Measurements from ENCODE around the gene ENPP3.
"Not testable (repeated sequence)": the region's sequence is repeated elsewhere in the genome, so short reads cannot be mapped to it uniquely, and the experiment has no call there.

ENPP3 gene

GRCh38 chr6:131733376-131734016 is 96.4 kb downstream of the ENPP3 start:
- DNase-seq (ENCODE audit: low read depth in 1 of 2, low spot score in 1 of 2), result no peak

GRCh38 chr6:131736003-131736596 is 99.0 kb downstream of the ENPP3 start:
- no peak for DNase-seq (ENCODE audit: low read depth in 1 of 2, low spot score in 1 of 2)

DNA sequence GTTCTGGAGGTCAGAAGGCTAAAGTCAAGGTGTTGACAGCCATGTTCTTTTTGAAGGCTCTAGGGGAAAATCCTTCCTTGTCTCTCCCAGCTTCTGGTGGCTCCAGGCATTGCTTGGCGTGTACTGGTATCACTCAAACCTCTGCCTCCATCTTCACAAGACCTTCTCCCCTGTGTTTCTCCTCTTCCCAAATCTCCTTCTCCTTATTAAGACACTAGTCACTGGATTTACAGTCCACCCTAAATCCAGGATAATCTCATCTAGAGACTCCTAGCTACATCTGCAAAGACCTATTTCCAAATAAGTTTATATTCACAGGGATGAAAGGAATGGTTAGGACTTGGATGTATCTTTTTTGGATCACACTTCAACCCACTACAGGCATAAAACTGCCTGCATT is 99.7 kb downstream of the ENPP3 start:
- no peak for DNase-seq (ENCODE audit: low read depth in 1 of 2, low spot score in 1 of 2)

DNA sequence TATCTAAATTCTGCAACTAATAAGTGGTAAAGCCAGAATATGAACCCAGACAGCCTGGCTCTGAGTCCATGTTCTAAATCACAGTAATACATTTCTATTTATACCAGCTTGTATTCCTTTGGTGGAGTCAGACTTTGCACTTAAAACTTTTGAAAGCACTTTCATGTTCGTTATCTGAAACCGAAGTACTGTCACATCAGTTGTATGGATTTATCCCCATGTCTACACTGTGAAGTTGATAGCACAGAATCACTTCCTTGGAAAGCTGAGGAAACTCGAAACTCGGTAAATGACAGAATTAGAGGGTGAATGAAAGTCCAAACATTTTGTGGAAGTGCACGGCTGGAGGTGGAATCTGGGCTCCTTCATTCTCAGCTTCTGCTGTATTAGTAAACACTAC is 102.0 kb downstream of the ENPP3 start:
- DNase-seq (ENCODE audit: low read depth in 1 of 2, low spot score in 1 of 2), result no peak

GRCh38 chr6:131740161-131740560 is 103.1 kb downstream of the ENPP3 start:
- no peak for DNase-seq (ENCODE audit: low read depth in 1 of 2, low spot score in 1 of 2)

DNA sequence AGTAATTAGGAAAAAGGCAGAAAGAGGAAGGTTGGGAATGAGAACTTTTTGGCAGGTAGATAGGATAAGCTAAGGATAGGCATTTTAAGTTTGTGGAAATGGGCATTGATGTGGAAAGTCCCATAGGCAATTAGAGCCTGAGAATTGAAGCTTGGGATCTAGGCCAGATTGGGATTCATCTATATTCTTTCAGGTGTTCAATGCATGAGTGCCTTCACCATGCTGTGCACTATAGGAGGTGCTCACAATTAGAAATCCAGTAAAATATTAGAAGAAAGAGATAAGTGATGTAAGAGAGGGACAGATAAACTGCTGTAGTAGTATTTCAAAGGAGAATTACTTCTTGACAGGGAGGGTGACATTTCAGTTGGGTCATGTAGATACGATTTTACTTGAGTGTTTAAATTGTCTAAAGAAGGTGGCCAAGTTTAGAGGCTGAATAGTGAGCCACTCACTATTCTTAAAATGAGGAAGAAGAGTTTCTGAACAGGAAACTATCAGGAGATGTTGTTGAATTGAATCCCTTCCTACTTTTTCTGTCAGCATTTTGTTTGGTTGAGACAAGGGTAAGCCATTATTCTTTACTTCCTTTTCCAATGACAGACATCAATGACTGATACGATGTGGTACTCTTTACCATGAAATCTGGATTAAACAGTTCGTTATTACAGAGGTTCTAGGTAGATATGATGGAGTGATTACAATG is 104.7 kb downstream of the ENPP3 start:
- DNase-seq (ENCODE audit: low read depth in 1 of 2, low spot score in 1 of 2), result no peak

DNA sequence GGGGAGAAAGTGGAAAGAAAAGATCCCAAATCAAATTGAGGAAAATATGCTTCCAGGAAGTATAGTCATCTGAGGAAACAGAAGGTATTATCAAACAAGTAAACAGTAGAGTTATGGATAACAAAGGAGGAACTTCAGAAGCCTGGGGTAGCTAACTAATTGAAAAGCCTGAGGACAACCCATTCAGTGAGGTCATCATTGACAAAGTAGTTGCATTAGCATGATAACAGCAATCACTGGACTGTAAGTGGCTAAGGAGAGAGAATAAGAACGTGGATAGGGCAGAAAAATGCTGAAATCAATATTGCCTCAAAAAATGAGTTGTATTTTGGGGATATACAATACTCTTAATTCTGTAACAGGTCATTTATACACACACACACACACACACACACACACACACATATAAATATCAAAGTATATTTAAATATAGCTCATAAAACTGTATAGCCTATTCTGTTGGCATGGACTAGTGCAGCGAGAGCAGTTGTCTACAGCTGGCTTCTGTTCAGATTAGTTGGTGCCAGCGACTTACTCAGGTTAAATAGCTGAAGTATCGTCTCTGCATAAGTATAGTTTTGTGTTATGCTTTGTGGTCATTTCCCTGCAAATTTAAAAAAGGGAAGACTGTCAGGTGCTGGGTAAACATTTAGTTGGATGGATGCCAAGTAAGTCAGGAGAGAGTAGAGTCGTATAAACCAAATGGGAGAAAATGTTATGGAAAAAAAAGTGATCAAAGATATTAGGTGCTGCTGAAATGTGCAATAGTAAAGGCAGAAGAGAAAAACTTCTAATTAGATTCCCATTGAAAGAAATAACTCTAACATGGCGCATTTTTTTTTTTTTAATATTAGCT is 107.6 kb downstream of the ENPP3 start:
- DNase-seq (ENCODE audit: low read depth in 1 of 2, low spot score in 1 of 2), result no peak

DNA sequence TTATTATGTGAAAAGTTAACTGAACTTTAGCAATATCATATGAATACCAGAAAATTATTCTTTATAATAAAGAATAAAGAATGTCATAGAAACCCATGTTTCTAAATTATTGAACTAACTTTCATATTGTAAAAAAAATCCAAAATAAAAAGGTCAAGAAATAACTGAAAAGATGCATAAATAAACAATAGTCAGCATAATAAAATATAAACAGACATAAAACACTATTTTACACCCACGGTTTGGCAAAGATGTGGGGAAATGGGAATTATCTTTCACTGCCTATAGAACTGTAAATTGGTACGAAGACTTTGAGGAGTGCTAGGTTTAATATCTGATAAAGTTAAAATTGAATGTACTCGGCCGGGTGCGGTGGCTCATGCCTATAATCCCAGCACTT is 108.4 kb downstream of the ENPP3 start:
- no peak for DNase-seq (ENCODE audit: low read depth in 1 of 2, low spot score in 1 of 2)

- no peak for DNase-seq (ENCODE audit: low read depth in 1 of 2, low spot score in 1 of 2)
These were observed 110.8 kb downstream of the ENPP3 start for GRCh38 chr6:131747821-131748353.

- no peak for DNase-seq (ENCODE audit: low read depth in 1 of 2, low spot score in 1 of 2)
These were observed 111.9 kb downstream of the ENPP3 start for GRCh38 chr6:131749023-131749422.

DNA sequence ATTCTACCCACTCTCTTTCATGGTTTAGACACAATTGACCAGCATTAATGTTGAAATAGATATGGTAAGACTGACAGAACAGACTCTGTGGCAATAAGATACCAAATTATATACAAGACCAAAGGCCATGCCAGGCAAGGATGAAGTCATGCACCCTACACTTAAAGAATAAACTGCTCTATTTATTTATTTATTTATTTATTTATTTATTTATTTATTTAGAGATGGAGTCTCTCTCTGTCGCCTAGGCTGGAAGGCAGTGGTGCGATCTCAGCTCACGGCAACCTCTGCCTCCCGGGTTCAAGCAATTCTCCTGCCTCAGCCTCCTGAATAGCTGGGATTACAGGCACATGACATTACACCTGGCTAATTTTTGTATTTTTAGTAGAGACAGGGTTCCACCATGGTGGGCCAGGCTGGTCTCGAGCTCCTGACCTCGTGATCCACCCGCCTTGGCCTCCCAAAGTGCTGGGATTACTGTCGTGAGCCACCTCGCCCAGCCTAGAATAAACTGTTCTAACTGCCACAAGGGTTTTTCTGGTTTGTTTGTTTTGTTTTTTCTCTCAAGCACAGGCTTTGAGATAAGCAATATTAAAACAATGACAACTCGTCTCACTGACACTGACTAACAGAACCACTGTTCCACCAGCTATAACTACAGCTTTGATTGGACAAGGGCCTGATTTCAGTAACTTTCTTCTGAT is 114.1 kb downstream of the ENPP3 start:
- DNase-seq (ENCODE audit: low read depth in 1 of 2, low spot score in 1 of 2), result not testable (repeated sequence)

DNA sequence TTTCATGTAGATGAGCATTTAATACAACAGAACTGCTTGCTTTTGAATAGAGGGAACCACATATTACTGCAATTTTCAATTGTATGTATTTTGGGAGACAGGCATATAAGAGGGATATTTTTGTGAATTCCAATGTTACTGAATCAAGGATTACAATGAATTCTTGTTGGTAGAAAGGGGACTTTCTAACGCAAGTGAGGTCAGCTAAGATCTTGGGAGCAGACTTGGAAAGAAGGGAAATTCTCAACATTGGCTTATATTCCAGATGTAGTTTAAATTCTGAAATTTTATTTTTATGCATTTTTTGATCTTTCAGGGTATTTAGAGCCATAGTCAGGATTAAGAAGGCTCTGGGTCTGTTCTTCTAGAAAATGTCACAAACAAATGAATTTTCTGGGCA is 117.0 kb downstream of the ENPP3 start:
- DNase-seq (ENCODE audit: low read depth in 1 of 2, low spot score in 1 of 2), result no peak

DNA sequence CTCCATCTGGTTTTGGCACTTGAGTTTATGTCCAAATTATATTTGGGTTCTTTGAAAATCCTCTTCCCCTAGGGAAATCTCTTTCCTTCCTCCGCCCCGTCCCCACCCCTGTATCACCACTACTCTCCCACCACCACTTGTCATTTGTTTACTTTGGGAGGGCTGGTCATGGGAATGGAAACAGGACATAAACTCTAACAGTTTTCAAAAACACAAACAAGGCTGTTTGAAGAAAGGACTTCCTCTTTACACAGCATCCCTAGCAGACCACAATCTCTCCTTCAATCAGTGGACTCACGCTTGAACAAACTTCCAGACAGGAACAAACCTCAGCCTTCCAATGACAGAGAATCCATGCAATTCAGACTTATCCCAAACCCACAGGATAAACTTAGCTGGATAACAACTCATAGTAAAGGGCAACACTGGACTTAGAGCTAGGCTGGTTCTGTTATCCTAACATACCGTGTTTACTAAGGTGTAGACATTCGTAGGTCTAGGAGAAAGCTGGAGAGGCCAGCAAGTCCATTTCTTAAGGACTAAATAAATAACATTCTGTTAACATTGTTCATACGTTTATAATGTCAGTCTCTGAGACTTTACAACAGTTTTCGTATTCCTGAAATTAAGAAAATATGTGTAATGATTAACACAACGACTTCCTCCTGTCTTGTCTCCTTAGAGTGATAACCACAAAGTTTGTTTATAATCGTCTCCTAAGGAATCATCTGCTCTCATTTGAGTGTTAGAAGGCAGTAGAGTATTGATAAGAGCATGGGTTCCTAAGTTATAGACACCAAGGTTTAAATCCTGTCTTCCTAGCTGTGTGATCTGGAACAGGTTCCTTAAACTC is 117.8 kb downstream of the ENPP3 start:
- no peak for DNase-seq (ENCODE audit: low read depth in 1 of 2, low spot score in 1 of 2)

- no peak for DNase-seq (ENCODE audit: low read depth in 1 of 2, low spot score in 1 of 2)
These were observed 118.5 kb downstream of the ENPP3 start for GRCh38 chr6:131755597-131755996.

DNA sequence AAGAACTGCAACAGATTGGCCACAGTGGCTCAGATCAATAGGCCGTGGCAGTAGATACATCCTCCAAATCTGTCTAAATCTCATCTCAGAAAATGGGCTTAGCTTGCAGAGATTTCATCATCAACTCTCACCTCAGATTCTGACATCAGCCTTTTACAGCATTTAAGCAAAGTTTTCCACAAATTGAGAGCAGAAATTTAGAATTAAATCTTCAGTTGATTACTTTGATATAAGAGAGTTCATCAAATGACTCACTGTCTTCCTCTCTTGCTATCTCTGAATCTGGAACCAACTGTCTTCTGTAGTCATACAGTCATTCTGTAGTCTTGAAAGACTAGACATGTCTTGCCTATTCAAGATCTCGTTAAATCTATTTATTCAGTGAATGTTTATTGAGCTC is 118.9 kb downstream of the ENPP3 start:
- no peak for DNase-seq (ENCODE audit: low read depth in 1 of 2, low spot score in 1 of 2)

- no peak for DNase-seq (ENCODE audit: low read depth in 1 of 2, low spot score in 1 of 2)
These were observed 121.8 kb downstream of the ENPP3 start for GRCh38 chr6:131758920-131759319.

- DNase-seq (ENCODE audit: low read depth in 1 of 2, low spot score in 1 of 2), result no peak
These were observed 124.1 kb downstream of the ENPP3 start for GRCh38 chr6:131761060-131761761.

GRCh38 chr6:131761762-131762067 is 124.6 kb downstream of the ENPP3 start:
- no peak for DNase-seq (ENCODE audit: low read depth in 1 of 2, low spot score in 1 of 2)

DNA sequence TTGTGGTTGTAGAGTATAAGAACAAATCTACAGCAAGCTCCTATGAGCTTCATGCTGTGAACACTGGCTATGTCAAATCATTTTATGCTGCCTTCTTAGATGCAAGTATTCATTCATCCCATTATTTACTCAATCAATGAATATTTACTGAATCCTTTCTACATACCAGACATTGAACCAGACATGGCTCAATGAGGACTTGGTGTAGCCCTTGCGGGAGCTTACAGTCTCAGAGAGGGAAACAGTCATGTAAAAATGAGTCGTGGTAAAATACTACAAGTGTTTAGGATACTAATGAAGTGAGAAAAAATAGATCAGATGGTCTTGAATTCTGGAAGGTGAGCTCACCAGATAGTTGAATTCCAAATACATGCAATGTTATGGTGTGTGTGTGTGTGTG is 125.9 kb downstream of the ENPP3 start:
- no peak for DNase-seq (ENCODE audit: low read depth in 1 of 2, low spot score in 1 of 2)
